Hematopoietic multipotent progenitor cell treated with erythropoietin and hydrocortisone succinate and interleukin-3 and kit ligand, for 8 days (in vitro differentiated cells): ENCODE measurements around the gene OR51B5.
A peak's percentile ranks its signal among the peaks of the same experiment; 100 is the strongest.
"Not testable (repeated sequence)": the region's sequence is repeated elsewhere in the genome, so short reads cannot be mapped to it uniquely, and the experiment has no call there.

ENCODE experiments used
- DNase-seq: peaks from one replicate; pipeline ENCODE4 v3.0.0-alpha.2; 2015

OR51B5 gene

GRCh38 chr11:5335170-5335569, 8.2 kb downstream of the OR51B5 start:
- peak; percentile 84 for DNase-seq

GRCh38 chr11:5324197-5324596, 19.1 kb downstream of the OR51B5 start, which contains the start of gene OR51B2:
Gene OR51B2 (minus strand): TSS chr11:5324297. CDS start chr11:5324297, 0 bp downstream.
- DNase-seq, result no peak

GRCh38 chr11:5317292-5317691, 26.0 kb downstream of the OR51B5 start:
- DNase-seq, result peak; percentile 65

- not testable (repeated sequence) for DNase-seq
These were observed 29.8 kb downstream of the OR51B5 start for GRCh38 chr11:5313326-5314023.

DNA sequence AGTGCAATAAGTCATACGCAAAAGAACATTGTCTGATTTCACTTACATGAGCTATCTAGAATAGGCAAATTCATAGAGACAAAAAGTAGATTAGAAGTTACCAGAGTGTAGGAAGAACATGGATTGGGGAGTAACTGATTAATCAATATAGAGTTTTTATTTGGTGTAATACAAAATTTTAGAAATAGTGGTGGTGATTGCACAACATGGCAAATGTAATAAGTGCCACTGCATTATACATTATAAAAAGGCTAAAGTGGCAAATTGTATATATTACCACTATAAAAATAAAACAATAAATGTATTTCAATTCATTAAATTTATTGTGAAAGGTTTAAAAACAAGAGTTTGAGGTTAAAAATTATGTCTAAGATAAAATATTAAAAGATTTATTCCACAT, 32.9 kb downstream of the OR51B5 start:
- DNase-seq, result no peak

DNA sequence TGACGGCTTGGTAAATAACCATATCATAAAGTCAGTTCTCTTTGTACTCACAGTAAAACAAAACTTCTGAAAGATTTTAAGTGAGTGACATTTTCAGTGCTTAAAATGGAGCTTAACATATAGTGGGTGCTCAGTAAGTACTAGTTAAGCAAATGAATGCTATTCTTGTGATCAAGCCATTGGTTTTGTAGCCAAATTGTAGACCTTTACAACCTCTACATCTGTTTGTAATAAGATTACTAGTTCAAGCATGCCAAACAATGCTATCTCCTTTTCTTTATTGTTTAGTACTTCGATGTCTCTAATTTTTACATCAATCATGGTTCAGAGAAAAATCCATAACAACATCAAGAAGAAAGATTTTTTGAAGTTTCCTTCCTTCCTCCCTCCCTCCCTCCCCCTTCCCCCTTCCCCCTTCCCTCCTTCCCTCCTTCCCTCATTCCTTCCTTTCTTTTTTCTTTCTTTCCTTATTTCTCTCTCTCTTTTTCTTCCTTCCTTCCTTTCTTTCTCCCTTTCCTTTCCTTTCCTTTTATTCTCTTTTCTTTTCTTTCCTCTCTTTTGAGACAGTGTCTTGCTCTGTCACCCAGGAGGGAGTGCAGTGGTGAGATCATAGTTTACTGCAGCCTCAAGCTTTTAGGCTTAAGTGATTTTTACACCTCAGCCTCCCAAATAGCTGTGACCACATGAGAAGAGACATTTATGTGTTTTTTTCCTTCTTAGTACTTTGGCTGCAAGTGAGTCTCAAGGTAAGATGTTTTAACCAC, 35.9 kb downstream of the OR51B5 start:
- DNase-seq, result no peak

DNA sequence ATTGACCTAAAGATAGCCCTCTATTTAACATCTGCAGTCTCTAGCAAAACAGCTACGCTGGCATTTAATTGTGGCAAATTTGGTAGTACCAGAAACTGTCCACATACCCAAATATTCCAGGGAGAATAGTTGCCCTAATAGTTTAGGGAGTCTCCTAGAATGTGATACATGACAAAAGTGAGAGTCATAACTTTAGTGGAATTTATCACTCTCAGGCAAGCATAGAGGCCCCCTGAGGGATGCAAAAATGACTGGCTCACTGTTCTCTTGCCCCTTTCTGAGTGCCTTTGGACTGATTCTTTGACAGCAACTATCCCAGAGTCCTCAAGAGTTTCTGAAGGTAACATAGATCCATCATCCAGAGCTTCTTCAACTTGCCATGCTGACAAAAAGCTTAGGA, 39.3 kb downstream of the OR51B5 start:
- DNase-seq, result no peak

DNA sequence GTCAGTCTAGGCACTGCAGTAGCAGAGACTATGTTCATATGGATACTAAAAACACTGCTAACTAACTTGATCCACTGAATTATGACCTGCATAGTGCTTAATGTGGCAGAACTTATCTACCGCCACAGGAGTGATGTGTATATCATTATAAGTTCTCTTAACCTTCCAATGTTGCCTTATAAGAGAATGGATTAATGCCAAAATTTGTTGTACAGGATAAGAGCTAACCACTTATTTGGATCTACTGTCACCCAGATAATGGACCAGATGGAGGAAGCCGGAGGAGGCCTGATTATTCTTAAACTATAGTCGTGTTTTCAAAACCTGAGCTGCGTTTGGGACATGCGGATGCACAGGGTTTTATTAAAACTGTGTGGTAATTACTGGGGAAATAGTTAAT, 39.7 kb downstream of the OR51B5 start:
- DNase-seq, result peak; percentile 98

GRCh38 chr11:5301846-5302245, 41.5 kb downstream of the OR51B5 start, which contains the start of gene OR51B4:
Gene OR51B4 (minus strand): TSS chr11:5301946. CDS start chr11:5301946, 0 bp downstream.
- no peak for DNase-seq

DNA sequence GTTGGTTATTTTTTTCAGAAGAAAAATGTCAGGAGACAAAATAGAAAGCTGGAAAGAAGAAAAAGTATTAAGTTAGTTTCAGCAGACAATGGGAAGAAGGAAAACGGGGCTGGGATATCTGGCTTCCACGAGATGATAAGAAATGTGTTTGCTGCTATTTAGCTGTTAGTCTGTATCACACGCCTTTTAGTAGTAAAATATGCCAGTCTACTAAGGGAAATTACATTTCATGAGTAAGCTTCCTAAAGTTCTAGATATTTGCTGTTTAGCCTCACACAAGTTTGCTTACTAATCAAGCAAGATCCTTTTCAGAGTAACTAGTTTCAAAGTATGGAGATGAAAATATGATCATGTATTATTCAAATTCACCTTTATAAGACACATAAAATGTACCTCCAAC, 43.1 kb downstream of the OR51B5 start:
- DNase-seq, result peak; percentile 22

DNA sequence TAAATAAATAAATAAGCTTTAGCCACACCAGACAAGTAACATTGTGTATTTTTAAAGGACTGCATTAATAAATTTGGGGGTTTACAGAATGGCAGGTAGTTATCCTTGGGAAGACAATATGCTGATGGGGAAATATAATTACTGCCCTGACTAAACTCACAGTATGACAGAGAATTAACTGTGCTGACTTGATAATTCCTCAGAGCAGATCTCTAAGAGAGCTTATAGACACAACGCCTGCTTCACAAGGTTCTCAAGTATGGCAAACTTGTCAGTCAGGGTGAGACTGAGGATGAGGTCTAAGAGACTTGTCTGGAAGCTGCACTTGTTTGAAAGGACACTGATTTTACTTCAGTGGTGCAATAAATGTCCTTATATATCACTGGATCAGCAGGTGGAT, 44.9 kb downstream of the OR51B5 start:
- DNase-seq, result peak; percentile 33

DNA sequence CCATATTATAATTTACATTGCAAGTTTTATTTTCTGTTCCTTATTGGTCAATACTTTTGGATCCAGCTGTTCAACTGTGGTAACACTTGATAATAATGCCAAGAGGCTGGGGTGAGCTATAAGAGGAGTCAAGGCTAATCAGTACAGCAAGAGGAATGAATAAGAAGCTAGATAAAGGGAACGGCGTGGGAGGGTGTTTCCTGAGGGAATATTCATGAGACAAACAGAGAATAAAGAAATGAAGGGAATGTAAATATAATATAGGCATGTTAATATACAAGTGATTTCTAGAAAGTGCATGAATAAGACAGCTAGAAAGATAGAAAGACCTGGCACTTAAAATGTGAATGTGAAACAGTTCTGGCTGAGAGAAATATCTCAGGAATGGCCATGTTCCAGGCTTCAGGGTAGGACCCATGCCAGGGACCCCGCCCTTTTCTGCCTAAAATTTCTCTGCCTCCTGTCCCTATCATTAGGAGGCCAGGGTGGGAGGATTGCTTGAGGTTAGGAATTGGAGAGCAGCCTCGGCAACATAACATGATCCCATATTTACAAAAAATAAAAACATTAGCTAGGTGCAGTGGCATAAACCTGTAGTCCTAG, 45.5 kb downstream of the OR51B5 start:
- peak; percentile 84 for DNase-seq

DNA sequence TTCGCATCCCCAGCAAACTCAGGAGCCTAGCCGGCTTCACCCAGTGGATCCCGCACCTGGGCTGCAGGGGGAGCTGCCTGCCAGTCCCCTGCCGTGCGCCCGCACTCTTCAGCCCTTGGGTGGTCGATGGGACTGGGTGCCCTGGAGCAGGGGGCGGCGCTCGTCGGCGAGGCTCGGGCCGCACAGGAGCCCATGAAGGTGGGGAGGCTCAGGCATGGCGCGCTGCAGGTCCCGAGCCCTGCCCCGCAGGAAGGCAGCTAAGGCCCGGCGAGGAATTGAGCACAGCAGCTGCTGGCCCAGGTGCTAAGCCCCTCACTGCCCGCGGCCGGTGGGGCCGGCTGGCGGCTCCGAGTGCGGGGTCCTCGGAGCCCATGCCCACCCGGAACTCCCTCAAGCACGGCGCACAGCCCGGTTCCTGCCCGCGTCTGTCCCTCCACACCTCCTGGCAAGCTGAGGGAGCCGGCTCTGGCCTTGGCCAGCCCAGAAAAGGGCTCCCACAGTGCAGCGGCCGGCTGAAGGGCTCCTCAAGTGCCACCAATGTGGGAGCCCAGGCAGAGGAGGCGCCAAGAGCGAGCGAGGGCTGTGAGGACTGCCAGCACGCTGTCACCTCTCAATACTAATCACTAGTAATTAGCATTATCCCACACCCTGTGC, 48.9 kb downstream of the OR51B5 start:
- DNase-seq, result not testable (repeated sequence)

DNA sequence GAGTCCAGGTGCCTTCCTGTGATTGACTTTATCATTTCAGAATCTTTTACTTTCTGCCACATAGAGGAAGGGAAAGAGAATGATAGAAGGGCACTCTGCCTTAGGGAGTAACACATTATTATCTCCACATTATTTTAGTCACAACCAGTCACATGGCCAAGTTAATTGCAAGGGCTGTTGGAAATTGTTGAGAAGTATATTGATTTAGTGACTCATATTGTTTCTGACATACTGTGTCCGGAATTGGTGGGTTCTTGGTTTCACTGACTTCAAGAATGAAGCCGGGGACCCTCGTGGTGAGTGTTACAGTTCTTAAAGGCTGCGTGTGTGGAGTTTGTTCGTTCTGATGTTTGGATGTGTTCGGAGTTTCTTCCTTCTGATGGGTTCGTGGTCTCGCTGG, 50.3 kb downstream of the OR51B5 start:
- no peak for DNase-seq
